GM12873 (cell line): ENCODE measurements around the gene UHRF1.

Experiments used
- TF ChIP-seq, protein P1 (sequence below): IDR thresholded peaks from 2 replicates; pipeline ENCODE4 v1.5.1; 2012; ENCODE audit warnings: low read depth, mild to moderate bottlenecking, moderate library complexity, low read length, control low read depth; ENCODE audit not compliant: insufficient read depth; ENCODE audit errors: missing control alignments

Gene UHRF1

DNA sequence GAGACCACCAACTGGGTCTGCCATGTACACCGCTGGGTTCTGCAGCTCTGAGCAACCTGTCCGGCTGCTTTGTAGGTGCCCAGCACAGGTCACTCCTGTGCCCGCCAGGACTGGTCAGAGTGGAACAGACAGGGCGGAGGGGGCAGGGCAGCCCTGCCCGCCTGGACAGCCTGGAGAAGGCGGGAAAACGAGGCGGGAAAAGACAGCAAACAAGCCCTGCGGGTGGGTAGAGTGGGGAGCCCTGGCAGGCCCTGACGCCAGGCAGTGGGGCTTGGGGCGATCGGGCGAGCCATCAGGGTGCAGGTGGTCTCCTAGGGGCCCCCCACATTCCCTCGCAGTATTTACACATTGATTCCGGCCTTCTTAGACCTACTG is 533 bp upstream of the UHRF1 start:
- TF ChIP-seq, protein P1, sequence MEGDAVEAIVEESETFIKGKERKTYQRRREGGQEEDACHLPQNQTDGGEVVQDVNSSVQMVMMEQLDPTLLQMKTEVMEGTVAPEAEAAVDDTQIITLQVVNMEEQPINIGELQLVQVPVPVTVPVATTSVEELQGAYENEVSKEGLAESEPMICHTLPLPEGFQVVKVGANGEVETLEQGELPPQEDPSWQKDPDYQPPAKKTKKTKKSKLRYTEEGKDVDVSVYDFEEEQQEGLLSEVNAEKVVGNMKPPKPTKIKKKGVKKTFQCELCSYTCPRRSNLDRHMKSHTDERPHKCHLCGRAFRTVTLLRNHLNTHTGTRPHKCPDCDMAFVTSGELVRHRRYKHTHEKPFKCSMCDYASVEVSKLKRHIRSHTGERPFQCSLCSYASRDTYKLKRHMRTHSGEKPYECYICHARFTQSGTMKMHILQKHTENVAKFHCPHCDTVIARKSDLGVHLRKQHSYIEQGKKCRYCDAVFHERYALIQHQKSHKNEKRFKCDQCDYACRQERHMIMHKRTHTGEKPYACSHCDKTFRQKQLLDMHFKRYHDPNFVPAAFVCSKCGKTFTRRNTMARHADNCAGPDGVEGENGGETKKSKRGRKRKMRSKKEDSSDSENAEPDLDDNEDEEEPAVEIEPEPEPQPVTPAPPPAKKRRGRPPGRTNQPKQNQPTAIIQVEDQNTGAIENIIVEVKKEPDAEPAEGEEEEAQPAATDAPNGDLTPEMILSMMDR: no peak

DNA sequence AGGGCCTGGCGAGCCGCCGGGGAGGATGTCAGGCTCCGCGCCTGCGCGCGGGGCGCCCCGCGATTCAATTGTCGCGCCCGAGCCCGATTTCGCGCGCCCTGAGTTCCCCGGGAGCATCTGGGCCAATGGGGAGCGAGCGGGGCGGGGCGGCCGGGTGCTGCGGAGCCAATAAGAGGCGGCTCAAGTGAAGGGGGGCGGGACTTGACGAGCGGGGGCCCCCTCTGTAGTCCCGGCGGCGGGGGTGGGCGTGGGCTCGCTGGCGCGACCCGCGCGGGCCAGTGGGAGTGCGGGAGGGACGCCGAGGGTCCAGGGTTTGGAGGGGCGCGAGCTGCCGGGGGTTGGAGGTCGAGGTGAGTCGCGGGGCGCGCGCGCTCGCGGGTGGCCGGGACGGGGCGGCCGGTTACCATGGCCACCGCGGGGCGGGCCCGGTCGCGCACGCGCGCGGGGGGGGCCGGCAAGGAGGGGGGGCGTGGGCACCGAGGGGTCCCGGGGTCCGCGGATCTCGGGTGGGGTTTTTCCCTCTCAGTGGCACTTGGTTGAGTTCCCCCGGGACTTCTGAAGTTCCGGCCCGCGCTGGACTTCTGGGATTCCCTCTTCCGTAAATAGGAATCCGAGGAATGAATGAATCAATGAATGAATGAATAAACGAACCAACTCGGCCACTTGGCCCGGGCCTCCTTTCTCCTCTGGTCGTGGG is 744 bp downstream of the UHRF1 start:
- TF ChIP-seq, protein P1: no peak

DNA sequence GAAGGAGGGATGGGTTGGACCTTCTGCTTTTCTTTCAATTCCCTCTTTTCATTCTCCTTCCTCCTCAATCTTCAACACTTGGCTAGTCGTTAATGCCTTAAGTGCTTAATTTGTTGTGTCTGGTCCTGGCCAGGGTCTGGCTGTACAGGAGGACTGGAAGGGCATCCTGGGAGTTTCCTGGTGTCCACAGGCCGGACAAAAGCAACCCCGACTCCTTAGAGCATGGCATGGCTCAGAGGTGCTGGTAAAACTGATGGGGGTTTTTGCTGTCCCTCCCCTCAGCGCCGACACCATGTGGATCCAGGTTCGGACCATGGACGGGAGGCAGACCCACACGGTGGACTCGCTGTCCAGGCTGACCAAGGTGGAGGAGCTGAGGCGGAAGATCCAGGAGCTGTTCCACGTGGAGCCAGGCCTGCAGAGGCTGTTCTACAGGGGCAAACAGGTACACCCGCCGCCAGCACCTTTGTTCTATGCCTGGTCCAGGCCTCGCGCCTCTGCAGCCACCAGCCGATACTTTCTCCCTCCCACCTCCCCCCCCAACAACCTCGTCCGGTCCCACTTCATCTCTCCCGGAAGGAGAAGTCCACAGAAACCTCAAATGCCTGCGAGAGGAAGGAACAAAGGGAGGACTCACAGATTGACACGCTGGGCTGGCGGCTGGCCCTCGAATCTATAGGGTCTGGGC is 1.4 kb downstream of the UHRF1 start:
- TF ChIP-seq, protein P1: no peak

DNA sequence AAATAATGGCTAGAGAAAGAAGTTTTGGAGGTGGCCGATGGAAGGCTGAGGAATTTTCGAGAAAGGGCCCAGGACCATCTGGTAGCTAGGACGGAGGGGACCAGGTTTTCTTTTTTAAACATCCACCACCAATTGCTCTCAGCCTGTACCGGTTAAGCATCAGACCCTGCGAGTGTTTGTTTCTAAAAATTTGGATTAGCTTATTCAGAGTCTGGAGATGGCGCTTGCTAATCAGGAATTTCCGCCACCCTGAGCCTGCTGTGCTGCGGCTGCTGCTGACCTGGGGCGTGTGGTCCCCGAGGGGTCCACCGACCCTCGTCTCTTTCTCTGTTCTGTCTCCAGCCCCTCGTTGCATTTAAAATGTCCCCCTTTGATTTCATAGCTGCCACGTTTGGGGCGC is 2.0 kb downstream of the UHRF1 start:
- TF ChIP-seq, protein P1: no peak

DNA sequence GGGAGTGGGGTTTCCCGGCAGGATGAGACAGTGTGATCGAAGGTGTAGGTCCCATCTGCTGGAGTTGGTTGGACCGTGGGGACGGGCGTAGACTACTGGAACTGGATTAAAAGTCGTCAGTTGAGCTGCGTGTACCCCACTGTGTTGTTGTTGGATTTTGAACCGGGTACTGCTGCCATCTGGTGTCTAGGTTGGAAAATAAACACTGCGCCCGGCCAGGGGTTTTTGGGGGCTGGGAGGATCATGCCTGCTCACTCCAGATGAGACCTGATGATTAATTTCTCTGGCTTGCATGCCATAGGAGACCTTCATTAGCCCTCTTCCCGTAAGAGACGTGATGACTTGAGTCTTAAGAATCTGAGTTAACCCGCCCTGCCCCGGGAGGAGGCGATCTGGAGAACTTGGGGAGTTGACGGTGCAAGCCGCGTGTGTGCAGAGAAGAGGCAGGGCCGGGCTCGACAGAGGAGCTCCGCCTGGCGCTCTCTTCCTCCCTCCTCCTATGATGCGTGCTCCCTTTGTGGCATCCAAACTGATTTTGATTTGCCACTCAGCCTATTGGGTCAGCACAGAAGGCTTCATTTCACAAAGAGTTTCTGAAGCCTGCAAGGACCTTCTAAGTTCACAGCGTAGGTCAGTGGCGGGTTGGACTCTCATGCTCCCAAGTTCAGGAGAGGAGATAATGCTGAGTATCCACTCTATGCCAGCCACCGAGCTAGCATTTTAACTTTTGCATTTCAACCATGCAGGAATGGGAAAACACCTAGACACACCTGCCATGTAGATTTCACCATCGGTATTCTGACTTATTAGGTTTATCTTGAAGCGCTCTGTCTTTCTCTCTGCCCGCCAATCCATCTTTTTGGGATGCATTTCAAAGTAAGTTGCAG is 2.7 kb downstream of the UHRF1 start:
- TF ChIP-seq, protein P1: peak; percentile 63

DNA sequence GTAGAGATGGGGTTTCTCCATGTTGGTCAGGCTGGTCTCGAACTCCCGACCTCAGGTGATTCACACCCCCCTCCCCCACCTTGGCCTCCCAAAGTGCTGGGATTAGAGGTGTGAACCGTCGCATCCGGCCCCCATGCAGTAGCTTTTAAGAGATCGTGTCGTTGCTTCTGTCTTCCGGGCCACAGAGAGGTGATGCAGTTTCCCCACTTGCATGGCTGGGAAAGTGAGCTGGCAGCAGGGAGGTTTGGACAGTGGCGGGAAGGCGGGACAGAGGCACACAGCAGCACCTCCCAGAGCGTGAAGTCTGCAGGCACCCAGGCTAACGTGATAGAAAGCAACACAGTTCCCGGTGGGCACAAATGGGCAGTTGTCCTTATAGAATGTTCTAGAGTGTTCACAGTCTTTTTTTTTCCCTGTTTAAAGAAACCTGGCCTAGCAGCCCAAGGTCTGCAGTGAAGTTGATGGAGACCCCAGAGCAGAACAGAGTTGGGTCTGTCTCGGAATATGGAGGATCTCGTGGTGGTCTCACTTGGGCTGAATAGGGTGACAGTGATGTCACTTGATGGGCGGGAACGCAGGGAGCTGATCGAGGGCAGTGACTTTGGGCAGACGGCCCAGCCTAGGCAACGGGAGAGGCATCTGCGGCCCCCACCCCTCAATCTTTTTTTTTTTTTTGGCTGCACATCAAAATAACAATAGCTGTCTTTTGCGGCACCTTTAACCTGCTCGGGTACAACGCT is 4.9 kb downstream of the UHRF1 start:
- TF ChIP-seq, protein P1: no peak
